Motor neuron (in vitro differentiated cells): ENCODE data around the gene SNX25. TPM values are rescaled to one million over a fixed set of nuclear protein-coding genes. Genes with fewer than 3 reads are reported as not detected.

Source experiments
- ATAC-seq, 8 experiments: fragments of 200-7000 bp; cut with Tn5 transposase; replicated peaks in 6 of 8; 2 replicates each; pipeline ENCODE4 v1.8.0; 2021; ENCODE audit warnings: mild to moderate bottlenecking in 8 of 8, moderate library complexity in 8 of 8
- H3K27ac ChIP-seq, 2 donors: fragments of 250-450 bp; sonication (Bioruptor Pico); 2 replicates each; pipeline ENCODE4 v1.9.0; 2021; ENCODE audit warnings: antibody characterized with exemption in 2 of 2, mild to moderate bottlenecking in 2 of 2, moderate library complexity in 1 of 2
- H3K4me1 ChIP-seq, 2 donors: fragments of 250-450 bp; sonication (Bioruptor Pico); replicated peaks in 1 of 2; 2 replicates each; pipeline ENCODE4 v1.6.1; 2021; ENCODE audit warnings: antibody characterized with exemption in 2 of 2, mild to moderate bottlenecking in 2 of 2, moderate library complexity in 1 of 2
- H3K4me3 ChIP-seq, 5 donors: fragments of 250-450 bp; sonication (Bioruptor Pico); 2 replicates each; pipeline ENCODE4 v1.9.0; 2021; ENCODE audit warnings: antibody characterized with exemption in 5 of 5, mild to moderate bottlenecking in 5 of 5, moderate library complexity in 4 of 5
- WGBS, 10 experiments: fragments of 450-650 bp; shearing (Covaris generic); methylation state at CpG; one replicate each; pipeline ENCODE4 v1.0.0; 2022; 5-methylcytosine and 5-hydroxymethylcytosine counted together
- in situ Hi-C, 9 experiments: fragments of 400-800 bp; cut with MboI; loops; one replicate each; pipeline ENCODE4 v1.15.0; 2021; ENCODE audit warnings: low sequenced_read_pairs in 9 of 9, low pct_unique_long_range_greater_than_20kb in 2 of 9; ENCODE audit not compliant: unreplicated experiment in 9 of 9
- total RNA-seq, 8 experiments: library from RNA; unstranded; fragments of 300-600 nt; gene quantifications; 2 replicates each; pipeline versions ENCODE4 v1.2.3 to v1.2.4, GENCODE V29; 2022

The SNX25 gene
- total RNA-seq, 8 experiments from 2014 or later, result 13.1 to 55.4 (median 20.2) TPM

GRCh38 chr4:185335579-185335978 is 126.2 kb downstream of the SNX25 start:
- H3K4me3 ChIP-seq, result no peak overlapping the region

GRCh38 chr4:185339941-185340340 is 130.5 kb downstream of the SNX25 start:
- in situ Hi-C loops, result no loop called here
- no peaks in the 10 kb centered on the region for H3K4me1 ChIP-seq
- ATAC-seq, result no peak
- H3K4me3 ChIP-seq, result no peak overlapping the region
- WGBS, 10 experiments, result 60 to 100% (median 94%) methylated on average over 1 to 3 of the region's 3 CpGs; no CpG with 5 or more reads in 4 of the 10 experiments
- no peak overlapping the region for H3K27ac ChIP-seq

More at GRCh38 chr4:185335579-185335978, 126.2 kb downstream of the SNX25 start:
- 88 to 100% (median 100%) methylated on average over 1 of the region's 1 CpG; no CpG with 5 or more reads in 6 of the 10 experiments for WGBS, 10 experiments
- no peak for ATAC-seq
- Histone ChIP-seq H3K27ac (no peak overlapping the region), H3K4me1 (no peaks in the 10 kb centered on the region)
- in situ Hi-C loops, result no loop called here

- in situ Hi-C loops, result no loop called here
- H3K27ac ChIP-seq, result no peak overlapping the region
- WGBS, 10 experiments, result 83 to 100% (median 95%) methylated on average over 1 to 2 of the region's 2 CpGs; no CpG with 5 or more reads in 4 of the 10 experiments
- H3K4me1 ChIP-seq, result no peaks in the 10 kb centered on the region
- ATAC-seq, result no peak
- H3K4me3 ChIP-seq, result no peak overlapping the region
These were observed 132.0 kb downstream of the SNX25 start for GRCh38 chr4:185341377-185341776.

- H3K4me3 ChIP-seq, result no peak overlapping the region
- in situ Hi-C loops, result no loop called here
- no peak for ATAC-seq
- WGBS, 10 experiments, result 92 to 100% (median 99%) methylated on average over 2 to 6 of the region's 6 CpGs
- no peak overlapping the region for H3K27ac ChIP-seq
- H3K4me1 ChIP-seq, result no peaks in the 10 kb centered on the region
These were observed 132.4 kb downstream of the SNX25 start for GRCh38 chr4:185341841-185342240.

GRCh38 chr4:185343726-185344581 is 134.6 kb downstream of the SNX25 start:
- in situ Hi-C loops, result no loop called here

GRCh38 chr4:185344743-185345538 is 135.5 kb downstream of the SNX25 start:
- WGBS, 10 experiments, result 60 to 100% (median 91%) methylated on average over 1 to 6 of the region's 6 CpGs; no CpG with 5 or more reads in 1 of the 10 experiments
- no peak overlapping the region for H3K4me3 ChIP-seq
- no peak overlapping the region for H3K27ac ChIP-seq
- no peaks in the 10 kb centered on the region for H3K4me1 ChIP-seq
- in situ Hi-C loops, result no loop called here
- ATAC-seq, result no peak

More at GRCh38 chr4:185343726-185344581, 134.6 kb downstream of the SNX25 start:
- no peaks in the 10 kb centered on the region for H3K4me1 ChIP-seq
- WGBS, 10 experiments, result 68 to 100% (median 87%) methylated on average over 2 to 13 of the region's 15 CpGs
- H3K27ac ChIP-seq, result no peak overlapping the region
- H3K4me3 ChIP-seq, result no peak overlapping the region
- ATAC-seq, result peak in 3 of 8 experiments; percentile 20 to 76 (median 61)

- no peak overlapping the region for H3K27ac ChIP-seq
- WGBS, 10 experiments, result 68 to 100% (median 95%) methylated on average over 2 to 14 of the region's 14 CpGs
- in situ Hi-C loops, result no loop called here
- no peak for ATAC-seq
- no peak overlapping the region for H3K4me3 ChIP-seq
- no peaks in the 10 kb centered on the region for H3K4me1 ChIP-seq
These were observed 137.7 kb downstream of the SNX25 start for GRCh38 chr4:185346975-185347601.

GRCh38 chr4:185351691-185352090 is 142.3 kb downstream of the SNX25 start:
- WGBS, 10 experiments, result 80% methylated on average over 2 of the region's 13 CpGs; no CpG with 5 or more reads in 9 of the 10 experiments
- in situ Hi-C loops, result no loop called here
- ATAC-seq, result no peak
- H3K4me3 ChIP-seq, result no peak overlapping the region
- no peak overlapping the region for H3K27ac ChIP-seq
- no peaks in the 10 kb centered on the region for H3K4me1 ChIP-seq

GRCh38 chr4:185352202-185352601 is 142.8 kb downstream of the SNX25 start:
- Histone ChIP-seq H3K27ac (no peak overlapping the region), H3K4me3 (no peak overlapping the region), H3K4me1 (no peaks in the 10 kb centered on the region)
- in situ Hi-C loops, result no loop called here
- no peak for ATAC-seq
- 96 to 100% (median 100%) methylated on average over 1 to 4 of the region's 7 CpGs; no CpG with 5 or more reads in 6 of the 10 experiments for WGBS, 10 experiments

GRCh38 chr4:185352741-185353140 is 143.3 kb downstream of the SNX25 start:
- in situ Hi-C loops, result no loop called here
- Histone ChIP-seq H3K4me3 (no peak overlapping the region), H3K4me1 (no peaks in the 10 kb centered on the region), H3K27ac (no peak overlapping the region)
- WGBS, 10 experiments, result 80 to 100% (median 100%) methylated on average over 1 to 2 of the region's 2 CpGs; no CpG with 5 or more reads in 2 of the 10 experiments
- ATAC-seq, result no peak

GRCh38 chr4:185357211-185357610 is 147.8 kb downstream of the SNX25 start:
- in situ Hi-C loops, result no loop called here
- H3K4me3 ChIP-seq, result no peak overlapping the region
- no peak overlapping the region for H3K27ac ChIP-seq
- no peaks in the 10 kb centered on the region for H3K4me1 ChIP-seq
- ATAC-seq, result no peak
- 24 to 100% (median 92%) methylated on average over 2 to 5 of the region's 5 CpGs; no CpG with 5 or more reads in 2 of the 10 experiments for WGBS, 10 experiments

GRCh38 chr4:185357733-185358440 is 148.5 kb downstream of the SNX25 start:
- no peak for ATAC-seq
- in situ Hi-C loops, result no loop called here
- Histone ChIP-seq H3K4me3 (no peak overlapping the region), H3K27ac (no peak overlapping the region), H3K4me1 (no peaks in the 10 kb centered on the region)
- WGBS, 10 experiments, result 40 to 90% (median 84%) methylated on average over 1 to 7 of the region's 7 CpGs
